Stimulated activated naive CD4-positive, alpha-beta T cell treated with Interleukin-2 at 50 U/mL for 16 hours (primary cell): ENCODE measurements around the gene PTPRT.

Experiments used
- DNase-seq: peaks from one replicate; lab custom pipeline; 2025; lab: John Stamatoyannopoulos, UW

The PTPRT gene

GRCh38 chr20:42549496-42549895, 640.2 kb downstream of the PTPRT start:
- DNase-seq: no peak

GRCh38 chr20:42544926-42545325, 644.8 kb downstream of the PTPRT start:
- no peak for DNase-seq

DNA sequence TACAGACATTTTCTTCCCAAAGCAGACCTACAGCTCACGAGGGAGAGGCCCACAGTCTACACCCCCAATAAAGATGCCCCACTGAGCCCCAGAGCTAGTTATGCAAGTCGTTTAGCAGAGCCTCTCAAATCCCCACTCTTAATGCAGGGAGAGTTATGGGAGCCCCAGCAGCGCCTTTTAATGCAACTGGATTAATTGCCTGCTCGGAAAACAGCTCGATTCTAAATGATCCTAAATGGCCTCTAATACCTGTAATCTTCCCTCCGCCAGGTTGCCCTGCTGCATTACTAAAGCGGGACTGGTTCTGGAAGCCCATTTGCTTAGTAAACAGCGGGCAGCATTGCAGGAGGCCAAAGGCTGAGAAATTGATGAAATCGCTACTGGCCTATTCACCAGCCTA, 656.9 kb downstream of the PTPRT start:
- DNase-seq: no peak

GRCh38 chr20:42531508-42531961, 658.2 kb downstream of the PTPRT start:
- no peak for DNase-seq

- DNase-seq: no peak
These were observed 658.8 kb downstream of the PTPRT start for GRCh38 chr20:42530855-42531448.

DNA sequence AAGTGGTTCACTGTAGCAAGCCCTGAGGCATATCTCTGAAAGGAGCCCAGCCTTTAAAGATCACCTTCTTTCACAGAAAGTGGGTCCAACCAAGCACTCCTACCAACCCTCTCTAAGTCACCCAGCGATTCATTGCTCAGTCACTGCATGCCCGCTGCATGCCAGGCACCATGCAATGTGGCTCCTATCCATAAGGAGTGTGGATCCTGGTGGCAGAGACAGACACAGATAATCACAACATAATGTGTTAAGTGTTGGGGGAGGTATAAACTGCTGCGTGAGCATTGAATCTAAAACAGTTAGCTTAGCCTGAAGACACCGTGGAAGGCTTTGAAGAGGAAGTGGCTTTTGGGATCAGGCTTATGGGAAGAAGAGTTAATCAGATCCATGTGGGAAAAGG, 659.5 kb downstream of the PTPRT start:
- no peak for DNase-seq

GRCh38 chr20:42524058-42524457, 665.6 kb downstream of the PTPRT start:
- no peak for DNase-seq

DNA sequence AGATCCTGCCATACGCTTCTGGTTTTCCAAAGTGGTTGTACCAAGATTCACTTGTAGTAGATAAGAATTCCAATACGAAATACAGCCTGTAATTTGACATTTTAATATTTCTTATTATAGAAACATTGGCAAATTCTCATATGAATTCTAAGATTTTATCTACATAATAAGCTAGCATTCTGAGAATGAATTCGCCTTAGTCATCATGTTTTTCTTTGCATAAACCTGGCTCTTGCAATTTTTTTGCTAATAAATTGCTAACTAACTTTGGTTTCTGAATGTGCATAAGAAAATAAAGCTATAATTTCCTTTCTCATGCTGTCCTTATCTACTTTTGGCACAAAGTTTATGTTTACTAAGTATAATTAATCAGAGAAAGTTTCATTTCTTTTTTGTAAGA, 673.0 kb downstream of the PTPRT start:
- no peak for DNase-seq

GRCh38 chr20:42510686-42511085, 679.0 kb downstream of the PTPRT start:
- DNase-seq: no peak

GRCh38 chr20:42507874-42508273, 681.8 kb downstream of the PTPRT start:
- no peak for DNase-seq

GRCh38 chr20:42506397-42506796, 683.3 kb downstream of the PTPRT start:
- DNase-seq: no peak

DNA sequence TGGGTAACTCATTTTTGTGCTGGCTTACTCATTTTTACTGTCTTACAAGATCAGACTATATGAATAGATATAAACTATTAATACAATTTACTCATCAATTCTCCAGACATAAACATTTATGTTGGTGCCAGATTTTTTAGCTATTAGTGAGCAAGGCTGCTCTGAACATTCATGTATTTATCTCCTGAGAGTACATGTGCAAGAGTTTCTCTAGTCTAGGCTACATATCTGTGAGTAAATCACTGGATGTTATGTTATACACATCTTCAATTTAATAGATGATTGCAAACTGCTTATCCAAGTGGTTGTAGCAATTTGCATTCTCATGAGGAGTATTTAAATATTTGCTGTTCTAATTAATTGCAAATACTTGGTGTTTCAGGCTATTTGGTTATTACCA, 687.1 kb downstream of the PTPRT start:
- no peak for DNase-seq

GRCh38 chr20:42496595-42496994, 693.1 kb downstream of the PTPRT start:
- DNase-seq: no peak

- no peak for DNase-seq
These were observed 695.4 kb downstream of the PTPRT start for GRCh38 chr20:42494290-42494689.

DNA sequence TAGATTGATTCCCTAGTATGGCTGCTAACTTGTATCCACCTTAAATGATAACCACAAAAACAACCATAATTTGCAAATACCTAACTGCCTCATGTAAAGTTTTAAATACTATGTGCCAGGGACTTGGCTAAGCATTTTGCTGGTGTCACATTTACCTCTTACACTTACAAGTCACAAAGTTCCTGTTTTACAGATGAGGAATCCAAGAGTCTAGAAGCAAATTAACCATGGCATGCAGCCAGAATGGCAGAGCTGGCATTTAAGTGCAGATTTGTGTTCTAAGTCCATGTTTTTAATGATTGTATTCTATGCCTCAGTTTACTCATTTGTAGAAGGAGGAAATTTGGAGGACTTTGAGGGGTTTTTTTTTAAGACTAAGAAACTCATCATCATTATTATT, 696.7 kb downstream of the PTPRT start:
- no peak for DNase-seq

GRCh38 chr20:42492290-42492689, 697.4 kb downstream of the PTPRT start:
- no peak for DNase-seq

GRCh38 chr20:42485556-42485955, 704.1 kb downstream of the PTPRT start:
- no peak for DNase-seq

DNA sequence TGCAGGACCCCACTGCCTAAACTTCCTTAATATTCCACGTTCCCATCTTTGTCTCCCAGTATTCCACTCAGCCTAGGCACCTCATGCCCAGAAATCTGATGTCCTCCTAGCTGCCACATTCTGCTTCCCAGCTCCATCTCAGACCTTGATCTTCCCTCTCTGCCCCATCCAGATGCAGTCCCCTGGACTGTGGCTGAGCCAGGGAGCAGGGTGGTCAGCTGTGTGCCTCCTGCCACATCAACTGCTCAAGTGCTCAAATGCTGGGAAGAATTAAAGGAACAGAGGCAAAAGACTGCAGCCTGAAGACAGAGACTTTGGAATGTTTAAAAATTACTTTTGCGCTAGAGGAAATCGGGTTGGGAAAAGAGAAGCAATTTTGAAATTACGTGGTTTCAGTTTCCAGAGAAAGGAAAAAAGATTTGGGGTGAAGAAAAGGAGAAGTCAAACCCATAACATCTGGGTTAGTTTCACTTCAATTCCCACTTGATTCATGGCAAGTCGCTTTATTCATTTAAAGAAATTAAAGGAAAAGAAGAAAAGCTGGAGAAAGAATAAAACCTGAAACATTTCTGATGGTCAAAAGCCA, 704.8 kb downstream of the PTPRT start:
- no peak for DNase-seq

DNA sequence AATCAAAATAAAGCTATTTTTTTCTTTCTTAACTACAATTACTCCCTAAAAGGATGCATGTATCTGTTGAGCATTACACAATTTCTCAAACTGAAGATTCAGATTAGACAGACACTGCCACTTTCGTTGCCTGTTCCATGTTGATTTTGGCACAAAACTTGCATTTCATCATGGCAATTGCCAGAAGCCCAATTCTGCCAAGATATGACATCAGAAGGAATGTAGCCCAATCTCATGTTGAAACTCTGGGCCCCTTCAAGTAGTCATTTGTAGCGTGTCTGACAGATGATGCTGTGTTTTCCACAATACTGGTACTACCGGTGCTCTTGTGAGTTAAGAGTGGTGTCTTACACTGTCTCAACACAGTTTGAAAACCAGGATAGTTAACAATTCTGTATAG, 705.4 kb downstream of the PTPRT start:
- no peak for DNase-seq

DNA sequence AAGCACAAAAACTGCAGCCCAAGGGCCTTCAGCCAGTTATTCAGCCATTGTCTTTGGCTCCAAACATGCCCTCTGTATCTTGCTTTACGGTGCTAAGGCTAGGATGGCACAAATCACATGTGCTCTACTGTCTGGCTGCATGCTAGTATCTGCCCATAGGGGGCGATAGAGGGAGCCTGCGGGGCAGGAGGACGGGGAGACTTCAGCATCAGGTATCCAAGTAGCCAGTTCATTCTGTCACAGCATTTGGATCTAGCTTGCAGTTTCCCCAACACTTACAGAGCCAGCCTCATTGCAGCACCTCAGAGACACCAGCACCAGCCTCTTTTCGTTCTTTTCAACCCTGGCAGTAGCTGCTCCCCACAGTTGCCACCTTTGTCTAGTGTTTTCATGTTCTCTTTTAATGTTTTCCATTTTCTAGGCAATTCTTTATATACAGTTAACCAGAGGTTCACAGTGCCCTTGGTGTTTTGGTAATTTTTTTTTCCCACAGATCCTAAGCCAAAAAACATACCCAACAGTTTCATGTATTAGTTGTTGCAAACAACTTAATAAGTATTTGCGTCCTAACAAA, 705.9 kb downstream of the PTPRT start:
- no peak for DNase-seq

DNA sequence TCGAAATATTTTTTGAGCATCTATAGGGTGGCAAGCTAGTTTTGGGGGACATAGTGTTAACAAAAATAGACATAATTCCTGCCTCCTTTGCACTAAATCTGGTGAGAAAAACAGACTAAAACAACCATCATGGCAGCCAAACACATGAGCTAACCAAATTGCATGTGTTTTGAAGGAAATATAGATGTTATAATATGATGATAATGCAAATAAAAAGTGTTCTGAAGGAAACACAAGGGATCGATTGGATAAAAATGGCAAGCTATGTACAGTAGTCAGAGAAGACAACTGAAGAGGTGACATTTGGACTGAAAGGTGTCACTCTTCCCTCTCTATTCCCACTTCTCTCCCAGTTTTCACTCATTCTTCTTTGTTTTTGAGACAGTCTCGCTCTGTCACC, 706.9 kb downstream of the PTPRT start:
- no peak for DNase-seq

DNA sequence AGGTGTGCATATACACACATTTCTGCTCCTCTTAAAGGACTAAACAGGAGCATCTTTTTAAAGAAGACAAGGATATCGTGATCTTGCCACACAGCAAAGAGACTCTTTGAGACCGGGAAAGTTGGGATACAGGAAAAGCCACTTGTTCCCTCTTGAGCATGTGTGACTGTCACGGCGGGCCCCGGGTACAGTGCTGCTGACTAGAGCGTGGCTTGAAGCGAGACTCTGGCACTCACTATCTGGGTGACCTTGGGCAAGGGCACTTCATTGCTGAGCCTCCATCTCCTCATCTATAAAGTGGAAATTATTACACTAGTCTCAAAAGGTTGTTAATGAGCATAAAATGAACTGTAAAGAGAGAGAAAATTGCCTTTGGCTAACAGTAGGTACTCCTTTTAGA, 713.9 kb downstream of the PTPRT start:
- no peak for DNase-seq

DNA sequence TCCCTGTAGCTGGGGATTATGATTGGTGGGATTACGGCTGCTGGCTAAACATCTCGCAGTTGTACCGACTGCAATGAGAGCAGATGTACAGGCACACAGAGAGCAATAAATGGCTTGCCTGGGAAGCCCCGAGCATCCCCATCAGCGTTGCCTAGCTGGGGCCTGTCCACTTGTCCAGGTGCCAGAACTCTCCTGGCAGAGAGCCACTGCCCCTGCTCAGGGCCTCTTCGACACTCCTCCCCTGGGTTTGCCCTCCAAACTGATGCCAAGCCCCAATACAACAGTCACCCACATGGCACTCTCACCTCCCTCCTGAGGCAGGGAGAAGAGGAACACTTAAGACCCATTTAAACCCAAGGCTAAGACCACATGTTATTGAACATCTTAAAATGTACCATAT, 715.1 kb downstream of the PTPRT start:
- DNase-seq: no peak

DNA sequence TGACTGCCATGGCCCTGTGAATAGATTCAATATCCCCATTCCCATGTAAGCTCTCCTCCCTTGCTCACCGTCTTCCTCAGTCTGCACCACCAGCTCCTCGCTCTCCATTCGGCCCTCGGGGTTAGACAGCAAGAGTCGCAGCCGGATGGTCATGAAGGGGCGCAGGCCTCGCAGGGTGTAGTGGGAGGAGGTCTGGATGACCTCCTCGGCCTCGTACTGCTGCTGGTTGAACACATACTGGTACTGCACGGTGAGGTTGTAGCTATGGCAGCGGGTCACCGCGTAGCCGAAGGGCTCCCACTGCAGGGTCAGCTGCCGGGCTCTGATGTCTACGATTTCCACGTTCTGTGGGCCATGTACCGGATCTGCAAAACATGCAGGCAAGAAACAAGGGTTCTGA, 717.5 kb downstream of the PTPRT start:
- DNase-seq: no peak
